Fibroblast of lung (primary cell): ENCODE data around the gene MSANTD1.

Experiments
- EZH2 ChIP-seq: IDR thresholded peaks from 2 replicates; pipeline ENCODE4 v1.5.1; 2012; ENCODE audit warnings: low read length, control low read depth, mild to moderate bottlenecking; ENCODE audit errors: missing control alignments
- TF ChIP-seq, protein P1 (sequence below), 2 donors: IDR thresholded peaks in 1 of 2; conservative IDR thresholded peaks in 1 of 2; 1 replicate in 1 of 2; 2 replicates in 1 of 2; pipeline ENCODE4 v1.5.1; 2011 to 2012; ENCODE audit warnings: low read length in 2 of 2, control low read depth in 1 of 2, inconsistent platforms in 1 of 2, low read depth in 1 of 2, mild to moderate bottlenecking in 1 of 2

DNA sequence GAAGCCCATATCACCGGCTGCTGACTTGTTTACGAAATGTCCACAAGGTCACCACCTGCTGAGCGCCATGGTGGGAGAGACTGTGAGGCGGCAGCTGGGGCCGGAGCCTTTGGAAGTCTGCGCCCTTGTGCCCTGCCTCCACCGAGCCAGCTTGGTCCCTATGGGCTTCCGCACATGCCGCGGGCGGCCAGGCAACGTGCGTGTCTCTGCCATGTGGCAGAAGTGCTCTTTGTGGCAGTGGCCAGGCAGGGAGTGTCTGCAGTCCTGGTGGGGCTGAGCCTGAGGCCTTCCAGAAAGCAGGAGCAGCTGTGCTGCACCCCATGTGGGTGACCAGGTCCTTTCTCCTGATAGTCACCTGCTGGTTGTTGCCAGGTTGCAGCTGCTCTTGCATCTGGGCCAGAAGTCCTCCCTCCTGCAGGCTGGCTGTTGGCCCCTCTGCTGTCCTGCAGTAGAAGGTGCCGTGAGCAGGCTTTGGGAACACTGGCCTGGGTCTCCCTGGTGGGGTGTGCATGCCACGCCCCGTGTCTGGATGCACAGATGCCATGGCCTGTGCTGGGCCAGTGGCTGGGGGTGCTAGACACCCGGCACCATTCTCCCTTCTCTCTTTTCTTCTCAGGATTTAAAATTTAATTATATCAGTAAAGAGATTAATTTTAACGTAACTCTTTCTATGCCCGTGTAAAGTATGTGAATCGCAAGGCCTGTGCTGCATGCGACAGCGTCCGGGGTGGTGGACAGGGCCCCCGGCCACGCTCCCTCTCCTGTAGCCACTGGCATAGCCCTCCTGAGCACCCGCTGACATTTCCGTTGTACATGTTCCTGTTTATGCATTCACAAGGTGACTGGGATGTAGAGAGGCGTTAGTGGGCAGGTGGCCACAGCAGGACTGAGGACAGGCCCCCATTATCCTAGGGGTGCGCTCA, 8.7 kb upstream of the MSANTD1 start:
- TF ChIP-seq, protein P1, sequence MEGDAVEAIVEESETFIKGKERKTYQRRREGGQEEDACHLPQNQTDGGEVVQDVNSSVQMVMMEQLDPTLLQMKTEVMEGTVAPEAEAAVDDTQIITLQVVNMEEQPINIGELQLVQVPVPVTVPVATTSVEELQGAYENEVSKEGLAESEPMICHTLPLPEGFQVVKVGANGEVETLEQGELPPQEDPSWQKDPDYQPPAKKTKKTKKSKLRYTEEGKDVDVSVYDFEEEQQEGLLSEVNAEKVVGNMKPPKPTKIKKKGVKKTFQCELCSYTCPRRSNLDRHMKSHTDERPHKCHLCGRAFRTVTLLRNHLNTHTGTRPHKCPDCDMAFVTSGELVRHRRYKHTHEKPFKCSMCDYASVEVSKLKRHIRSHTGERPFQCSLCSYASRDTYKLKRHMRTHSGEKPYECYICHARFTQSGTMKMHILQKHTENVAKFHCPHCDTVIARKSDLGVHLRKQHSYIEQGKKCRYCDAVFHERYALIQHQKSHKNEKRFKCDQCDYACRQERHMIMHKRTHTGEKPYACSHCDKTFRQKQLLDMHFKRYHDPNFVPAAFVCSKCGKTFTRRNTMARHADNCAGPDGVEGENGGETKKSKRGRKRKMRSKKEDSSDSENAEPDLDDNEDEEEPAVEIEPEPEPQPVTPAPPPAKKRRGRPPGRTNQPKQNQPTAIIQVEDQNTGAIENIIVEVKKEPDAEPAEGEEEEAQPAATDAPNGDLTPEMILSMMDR (conservative IDR thresholded peaks at IDR 0.05 in 1 of 2, IDR thresholded peaks at IDR 0.05 in 1 of 2; ENCODE audit: low read depth in 1 of 2, low read length in 2 of 2), result no peak
- no peak for TF ChIP-seq EZH2
